ENCODE data around the gene SYT7. TPM values are rescaled to one million over a fixed set of nuclear protein-coding genes. Genes with fewer than 3 reads are reported as not detected.

SYT7 gene
- total RNA-seq, 1 donor from 2014 or later = 28.2 TPM

- intact Hi-C loops (cut with DNase I) = no loop called here
- ATAC-seq = peak; percentile 83
- peak; percentile 90 for DNase-seq (ENCODE audit: missing footprints)
Observed at GRCh38 chr11:61567286-61568061, 13.4 kb downstream of the SYT7 start.

GRCh38 chr11:61564936-61565696, 15.8 kb downstream of the SYT7 start:
- intact Hi-C loops (cut with DNase I) = no loop called here
- ATAC-seq (no peak), DNase-seq (ENCODE audit: missing footprints) (no peak)

- intact Hi-C loops (cut with DNase I) = no loop called here
- DNase-seq (ENCODE audit: missing footprints) (no peak), ATAC-seq (no peak)
Observed at GRCh38 chr11:61560751-61561150, 20.1 kb downstream of the SYT7 start.

- intact Hi-C loops (cut with DNase I) = no loop called here
- DNase-seq (ENCODE audit: missing footprints) (no peak), ATAC-seq (no peak)
Observed at GRCh38 chr11:61556621-61557020, 24.3 kb downstream of the SYT7 start.

GRCh38 chr11:61555978-61556377, 24.9 kb downstream of the SYT7 start:
- ATAC-seq (no peak), DNase-seq (ENCODE audit: missing footprints) (no peak)

GRCh38 chr11:61555051-61555969, 25.6 kb downstream of the SYT7 start:
- no peak for DNase-seq (ENCODE audit: missing footprints)
- ATAC-seq = no peak
- intact Hi-C loops (cut with DNase I) = no loop called here

More at GRCh38 chr11:61555978-61556377, 24.9 kb downstream of the SYT7 start:
- intact Hi-C loops (cut with DNase I) = no loop called here

GRCh38 chr11:61554172-61554988, 26.5 kb downstream of the SYT7 start:
- no peak for ATAC-seq
- no peak for DNase-seq (ENCODE audit: missing footprints)
- intact Hi-C loops (cut with DNase I) = no loop called here

GRCh38 chr11:61553373-61554171, 27.3 kb downstream of the SYT7 start:
- intact Hi-C loops (cut with DNase I) = no loop called here
- DNase-seq (ENCODE audit: missing footprints) (no peak), ATAC-seq (no peak)

- ATAC-seq = peak; percentile 69
- DNase-seq (ENCODE audit: missing footprints) = no peak
- intact Hi-C loops (cut with DNase I) = no loop called here
Observed at GRCh38 chr11:61552108-61552635, 28.7 kb downstream of the SYT7 start.

- peak; percentile 82 for DNase-seq (ENCODE audit: missing footprints)
- intact Hi-C loops (cut with DNase I) = no loop called here
- peak; percentile 81 for ATAC-seq
Observed at GRCh38 chr11:61551634-61552033, 29.2 kb downstream of the SYT7 start.

GRCh38 chr11:61550665-61551227, 30.1 kb downstream of the SYT7 start:
- intact Hi-C loops (cut with DNase I) = no loop called here
- ATAC-seq (no peak), DNase-seq (ENCODE audit: missing footprints) (no peak)

GRCh38 chr11:61549662-61550568, 31.0 kb downstream of the SYT7 start:
- ATAC-seq (peak; percentile 18), DNase-seq (ENCODE audit: missing footprints) (peak; percentile 66)
- intact Hi-C loops (cut with DNase I) = loop anchor here (2.0 kb wide), 1 partner anchor 15 kb away; no protein-coding TSS in a partner anchor

GRCh38 chr11:61549177-61549576, 31.7 kb downstream of the SYT7 start:
- DNase-seq (ENCODE audit: missing footprints) = no peak
- no peak for ATAC-seq
- intact Hi-C loops (cut with DNase I) = loop anchor here (2.0 kb wide), 1 partner anchor 14 kb away; no protein-coding TSS in a partner anchor

GRCh38 chr11:61547246-61547645, 33.6 kb downstream of the SYT7 start:
- intact Hi-C loops (cut with DNase I) = no loop called here
- DNase-seq (ENCODE audit: missing footprints) = no peak
- no peak for ATAC-seq

GRCh38 chr11:61546663-61547062, 34.2 kb downstream of the SYT7 start:
- ATAC-seq (no peak), DNase-seq (ENCODE audit: missing footprints) (no peak)
- intact Hi-C loops (cut with DNase I) = no loop called here

GRCh38 chr11:61545921-61546320, 35.0 kb downstream of the SYT7 start:
- intact Hi-C loops (cut with DNase I) = no loop called here
- DNase-seq (ENCODE audit: missing footprints) (no peak), ATAC-seq (no peak)
